Measurements from ENCODE around the gene ALOX5.

DNA sequence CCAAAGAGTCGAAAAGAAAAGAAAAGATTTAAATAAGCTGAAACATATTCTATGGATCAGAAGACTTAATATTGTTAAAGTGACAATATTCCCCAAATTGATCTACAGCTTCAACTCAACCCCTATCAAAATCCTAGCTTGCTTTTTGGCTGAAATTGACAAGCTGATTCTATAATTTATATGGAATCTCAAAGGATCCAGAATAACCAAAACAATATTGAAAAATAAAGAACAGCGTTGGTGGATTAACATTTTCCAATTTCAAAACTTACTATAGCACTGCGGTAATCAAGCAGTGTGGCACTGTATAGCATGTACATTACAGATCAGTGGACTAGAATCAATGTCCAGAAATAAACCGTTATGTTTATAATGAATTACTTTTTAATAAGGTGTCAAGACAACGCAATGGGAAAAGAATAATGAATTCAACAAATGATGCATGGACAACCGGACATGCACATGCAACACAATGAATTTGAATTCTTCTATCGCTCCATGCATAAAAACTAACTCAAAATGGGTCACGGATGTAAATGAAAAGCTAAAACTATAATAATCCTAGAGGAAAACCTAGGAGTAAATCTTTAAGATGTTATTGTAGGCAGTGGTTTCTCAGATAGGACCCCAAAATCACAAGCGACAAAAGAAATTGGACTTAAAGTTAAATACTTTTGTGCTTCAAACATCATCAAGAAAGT is 1.6 kb upstream of the ALOX5 start:
- TF ChIP-seq, protein P1, sequence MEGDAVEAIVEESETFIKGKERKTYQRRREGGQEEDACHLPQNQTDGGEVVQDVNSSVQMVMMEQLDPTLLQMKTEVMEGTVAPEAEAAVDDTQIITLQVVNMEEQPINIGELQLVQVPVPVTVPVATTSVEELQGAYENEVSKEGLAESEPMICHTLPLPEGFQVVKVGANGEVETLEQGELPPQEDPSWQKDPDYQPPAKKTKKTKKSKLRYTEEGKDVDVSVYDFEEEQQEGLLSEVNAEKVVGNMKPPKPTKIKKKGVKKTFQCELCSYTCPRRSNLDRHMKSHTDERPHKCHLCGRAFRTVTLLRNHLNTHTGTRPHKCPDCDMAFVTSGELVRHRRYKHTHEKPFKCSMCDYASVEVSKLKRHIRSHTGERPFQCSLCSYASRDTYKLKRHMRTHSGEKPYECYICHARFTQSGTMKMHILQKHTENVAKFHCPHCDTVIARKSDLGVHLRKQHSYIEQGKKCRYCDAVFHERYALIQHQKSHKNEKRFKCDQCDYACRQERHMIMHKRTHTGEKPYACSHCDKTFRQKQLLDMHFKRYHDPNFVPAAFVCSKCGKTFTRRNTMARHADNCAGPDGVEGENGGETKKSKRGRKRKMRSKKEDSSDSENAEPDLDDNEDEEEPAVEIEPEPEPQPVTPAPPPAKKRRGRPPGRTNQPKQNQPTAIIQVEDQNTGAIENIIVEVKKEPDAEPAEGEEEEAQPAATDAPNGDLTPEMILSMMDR (conservative IDR thresholded peaks at IDR 0.05; ENCODE audit: low read depth, low read length) = no peak
- TF ChIP-seq EZH2 (IDR thresholded peaks at IDR 0.05; ENCODE audit: borderline replicate concordance, low read depth, low read length, poor library complexity, severe bottlenecking) = no peak
